Measurements from ENCODE around the gene ZNRF4. TPM values are rescaled to one million over a fixed set of nuclear protein-coding genes. Genes with fewer than 3 reads are reported as not detected.

Gene ZNRF4
- total RNA-seq, 1 experiment from 2014 or later: not detected

DNA sequence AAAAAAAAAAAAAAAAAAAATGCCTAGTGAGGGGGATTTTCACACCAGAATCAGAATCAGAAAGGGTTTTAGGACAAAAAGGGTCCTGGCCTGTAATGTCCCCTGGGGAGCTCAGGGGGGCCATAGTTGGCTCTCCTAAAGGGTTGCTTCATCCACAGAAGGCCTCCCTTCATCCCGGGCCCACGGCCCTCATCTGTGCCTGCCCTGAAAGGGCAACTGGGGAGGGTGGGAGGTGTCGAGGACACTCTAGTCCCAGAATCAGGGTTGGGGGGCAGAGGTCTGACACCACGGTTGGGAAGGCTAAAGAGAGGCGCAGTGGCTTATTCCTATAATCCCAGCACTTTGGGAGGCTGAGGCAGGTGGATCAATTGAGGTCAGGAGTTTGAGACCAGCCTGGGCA, 22.5 kb upstream of the ZNRF4 start:
- ChIA-PET POLR2A (no interaction called here), CTCF (interaction anchor here (0.7 kb wide), 1 partner anchor 307 kb away, joined by 3 read pairs; no protein-coding TSS in a partner anchor)
- no peaks in the 10 kb centered on the region for H3K9me3 Mint-ChIP-seq
- no peaks in the 10 kb centered on the region for H3K36me3 Mint-ChIP-seq
- H3K27ac Mint-ChIP-seq: no peak overlapping the region
- ATAC-seq: no peak
- DNase-seq (ENCODE audit: low spot score): no peak
- no peak overlapping the region for H3K4me3 Mint-ChIP-seq
- TF ChIP-seq ZNF121 (CRISPR knock-in tag; IDR thresholded peaks at IDR 0.05) (no peak), NR3C1 (CRISPR knock-in tag; conservative IDR thresholded peaks at IDR 0.05; ENCODE audit: low read depth) (no peak), FOXP1 (CRISPR knock-in tag; IDR thresholded peaks at IDR 0.05; ENCODE audit: borderline replicate concordance) (no peak), ZNF396 (CRISPR knock-in tag; IDR thresholded peaks at IDR 0.05; ENCODE audit: borderline replicate concordance) (no peak), CREM (CRISPR knock-in tag; IDR thresholded peaks at IDR 0.05) (no peak), ZBTB43 (CRISPR knock-in tag; IDR thresholded peaks at IDR 0.05) (no peak), ATF6 (CRISPR knock-in tag; IDR thresholded peaks at IDR 0.05) (no peak), E2F4 (CRISPR knock-in tag; IDR thresholded peaks at IDR 0.05; ENCODE audit: borderline replicate concordance, low read depth) (no peak)
- peaks cover 21% of the 10 kb centered on the region for H3K4me1 Mint-ChIP-seq
- peaks cover 49% of the 10 kb centered on the region for H3K27me3 Mint-ChIP-seq (ENCODE audit: low read depth)

DNA sequence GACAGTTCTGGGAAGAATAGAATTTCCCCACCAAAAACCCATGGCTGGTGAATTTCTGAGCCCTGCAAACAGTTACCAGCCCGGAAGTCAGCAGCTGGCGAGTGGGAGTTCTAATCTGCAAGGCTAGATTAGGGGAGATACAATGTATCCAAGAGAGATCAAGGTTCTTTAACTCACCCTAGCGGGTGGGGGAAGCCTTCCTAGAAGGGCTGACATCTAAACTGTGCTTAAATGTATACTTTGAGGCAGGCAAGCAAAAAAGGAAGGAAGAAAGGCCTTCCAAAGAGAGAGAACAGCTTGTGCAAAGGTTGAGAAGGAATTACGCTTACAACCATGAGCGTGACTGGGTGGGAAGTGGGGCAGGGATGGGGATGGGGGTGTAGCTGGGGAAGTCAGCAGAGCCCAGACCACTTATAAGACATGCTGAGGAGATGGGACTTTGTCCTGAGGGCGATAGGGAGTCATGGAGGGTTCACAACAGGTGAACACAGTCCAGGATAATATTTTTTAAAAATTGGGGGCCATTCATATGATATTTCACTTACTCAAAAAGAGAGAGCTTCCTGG, 20.8 kb upstream of the ZNRF4 start:
- CTCF ChIA-PET: interaction anchor here (0.9 kb wide), 1 partner anchor 37 kb away, joined by 3 read pairs; no protein-coding TSS in a partner anchor
- DNase-seq (ENCODE audit: low spot score) (no peak), ATAC-seq (no peak)
- Mint-ChIP-seq H3K27me3 (ENCODE audit: low read depth) (peaks cover 64% of the 10 kb centered on the region), H3K4me3 (peak overlapping the region; percentile 25), H3K4me1 (peaks cover 21% of the 10 kb centered on the region), H3K9me3 (no peaks in the 10 kb centered on the region), H3K36me3 (no peaks in the 10 kb centered on the region), H3K27ac (no peak overlapping the region)
- POLR2A ChIA-PET: no interaction called here
- TF ChIP-seq, protein P1, sequence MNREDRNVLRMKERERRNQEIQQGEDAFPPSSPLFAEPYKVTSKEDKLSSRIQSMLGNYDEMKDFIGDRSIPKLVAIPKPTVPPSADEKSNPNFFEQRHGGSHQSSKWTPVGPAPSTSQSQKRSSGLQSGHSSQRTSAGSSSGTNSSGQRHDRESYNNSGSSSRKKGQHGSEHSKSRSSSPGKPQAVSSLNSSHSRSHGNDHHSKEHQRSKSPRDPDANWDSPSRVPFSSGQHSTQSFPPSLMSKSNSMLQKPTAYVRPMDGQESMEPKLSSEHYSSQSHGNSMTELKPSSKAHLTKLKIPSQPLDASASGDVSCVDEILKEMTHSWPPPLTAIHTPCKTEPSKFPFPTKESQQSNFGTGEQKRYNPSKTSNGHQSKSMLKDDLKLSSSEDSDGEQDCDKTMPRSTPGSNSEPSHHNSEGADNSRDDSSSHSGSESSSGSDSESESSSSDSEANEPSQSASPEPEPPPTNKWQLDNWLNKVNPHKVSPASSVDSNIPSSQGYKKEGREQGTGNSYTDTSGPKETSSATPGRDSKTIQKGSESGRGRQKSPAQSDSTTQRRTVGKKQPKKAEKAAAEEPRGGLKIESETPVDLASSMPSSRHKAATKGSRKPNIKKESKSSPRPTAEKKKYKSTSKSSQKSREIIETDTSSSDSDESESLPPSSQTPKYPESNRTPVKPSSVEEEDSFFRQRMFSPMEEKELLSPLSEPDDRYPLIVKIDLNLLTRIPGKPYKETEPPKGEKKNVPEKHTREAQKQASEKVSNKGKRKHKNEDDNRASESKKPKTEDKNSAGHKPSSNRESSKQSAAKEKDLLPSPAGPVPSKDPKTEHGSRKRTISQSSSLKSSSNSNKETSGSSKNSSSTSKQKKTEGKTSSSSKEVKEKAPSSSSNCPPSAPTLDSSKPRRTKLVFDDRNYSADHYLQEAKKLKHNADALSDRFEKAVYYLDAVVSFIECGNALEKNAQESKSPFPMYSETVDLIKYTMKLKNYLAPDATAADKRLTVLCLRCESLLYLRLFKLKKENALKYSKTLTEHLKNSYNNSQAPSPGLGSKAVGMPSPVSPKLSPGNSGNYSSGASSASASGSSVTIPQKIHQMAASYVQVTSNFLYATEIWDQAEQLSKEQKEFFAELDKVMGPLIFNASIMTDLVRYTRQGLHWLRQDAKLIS (CRISPR knock-in tag; IDR thresholded peaks at IDR 0.05; ENCODE audit: borderline replicate concordance): no peak
- TF ChIP-seq ZNF121 (CRISPR knock-in tag; IDR thresholded peaks at IDR 0.05) (no peak), ZSCAN18 (CRISPR knock-in tag; IDR thresholded peaks at IDR 0.05) (no peak), TEAD1 (CRISPR knock-in tag; IDR thresholded peaks at IDR 0.05) (no peak), ZNF219 (CRISPR knock-in tag; IDR thresholded peaks at IDR 0.05; ENCODE audit: borderline replicate concordance) (no peak), ATF3 (CRISPR knock-in tag; conservative IDR thresholded peaks at IDR 0.05) (no peak), MYBL2 (CRISPR knock-in tag; IDR thresholded peaks at IDR 0.05) (no peak), IRF2 (CRISPR knock-in tag; IDR thresholded peaks at IDR 0.05; ENCODE audit: borderline replicate concordance, low read depth) (no peak), RORB (CRISPR knock-in tag; IDR thresholded peaks at IDR 0.05) (no peak), ATF1 (CRISPR knock-in tag; IDR thresholded peaks at IDR 0.05) (no peak), PREB (CRISPR knock-in tag; IDR thresholded peaks at IDR 0.05; ENCODE audit: borderline replicate concordance) (no peak)
- TF ChIP-seq, protein P2, sequence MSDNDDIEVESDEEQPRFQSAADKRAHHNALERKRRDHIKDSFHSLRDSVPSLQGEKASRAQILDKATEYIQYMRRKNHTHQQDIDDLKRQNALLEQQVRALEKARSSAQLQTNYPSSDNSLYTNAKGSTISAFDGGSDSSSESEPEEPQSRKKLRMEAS (CRISPR knock-in tag; IDR thresholded peaks at IDR 0.05): no peak
- TF ChIP-seq, protein P3, sequence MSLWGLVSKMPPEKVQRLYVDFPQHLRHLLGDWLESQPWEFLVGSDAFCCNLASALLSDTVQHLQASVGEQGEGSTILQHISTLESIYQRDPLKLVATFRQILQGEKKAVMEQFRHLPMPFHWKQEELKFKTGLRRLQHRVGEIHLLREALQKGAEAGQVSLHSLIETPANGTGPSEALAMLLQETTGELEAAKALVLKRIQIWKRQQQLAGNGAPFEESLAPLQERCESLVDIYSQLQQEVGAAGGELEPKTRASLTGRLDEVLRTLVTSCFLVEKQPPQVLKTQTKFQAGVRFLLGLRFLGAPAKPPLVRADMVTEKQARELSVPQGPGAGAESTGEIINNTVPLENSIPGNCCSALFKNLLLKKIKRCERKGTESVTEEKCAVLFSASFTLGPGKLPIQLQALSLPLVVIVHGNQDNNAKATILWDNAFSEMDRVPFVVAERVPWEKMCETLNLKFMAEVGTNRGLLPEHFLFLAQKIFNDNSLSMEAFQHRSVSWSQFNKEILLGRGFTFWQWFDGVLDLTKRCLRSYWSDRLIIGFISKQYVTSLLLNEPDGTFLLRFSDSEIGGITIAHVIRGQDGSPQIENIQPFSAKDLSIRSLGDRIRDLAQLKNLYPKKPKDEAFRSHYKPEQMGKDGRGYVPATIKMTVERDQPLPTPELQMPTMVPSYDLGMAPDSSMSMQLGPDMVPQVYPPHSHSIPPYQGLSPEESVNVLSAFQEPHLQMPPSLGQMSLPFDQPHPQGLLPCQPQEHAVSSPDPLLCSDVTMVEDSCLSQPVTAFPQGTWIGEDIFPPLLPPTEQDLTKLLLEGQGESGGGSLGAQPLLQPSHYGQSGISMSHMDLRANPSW (CRISPR knock-in tag; conservative IDR thresholded peaks at IDR 0.05; ENCODE audit: low read depth): no peak

All from WTC11 (cell line).